HL-60 (cell line): Measurements from ENCODE around the gene LIN7B.

Experiments
- DNase-seq, 2 experiments: peaks; one replicate each; pipeline ENCODE4 v3.0.0-alpha.2; 2010 to 2020; ENCODE audit warnings: low read depth in 1 of 2, low spot score in 1 of 2
- H3K27ac ChIP-seq: fragments of 250-450 bp; sonication (Bioruptor Pico); replicated peaks from 2 replicates; pipeline ENCODE4 v1.5.1; 2020; ENCODE audit warnings: mild to moderate bottlenecking, moderate library complexity
- H3K27me3 ChIP-seq: fragments of 250-450 bp; sonication (Bioruptor Pico); 2 replicates; pipeline ENCODE4 v1.5.1; 2021; ENCODE audit warnings: mild to moderate bottlenecking, moderate library complexity; ENCODE audit not compliant: insufficient read depth, poor library complexity, severe bottlenecking
- H3K4me3 ChIP-seq: replicated peaks from 2 replicates; pipeline ENCODE4 v1.5.1; 2011; ENCODE audit warnings: mild to moderate bottlenecking, control low read depth, low read length; ENCODE audit not compliant: insufficient read depth
- CTCF ChIP-seq: IDR thresholded peaks from one replicate; pipeline ENCODE4 v1.5.1; 2011; ENCODE audit warnings: low read length, control low read depth, inconsistent platforms; ENCODE audit not compliant: insufficient read depth
- GABPA ChIP-seq: IDR thresholded peaks from 2 replicates; pipeline ENCODE4 v1.6.1; 2012; ENCODE audit warnings: low read depth
- POLR2AphosphoS5 ChIP-seq: IDR thresholded peaks from 2 replicates; pipeline ENCODE4 v1.6.1; 2012; ENCODE audit warnings: low read depth
- SPI1 ChIP-seq: IDR thresholded peaks from 2 replicates; pipeline ENCODE4 v1.6.1; 2012; ENCODE audit warnings: low read depth, mild to moderate bottlenecking, borderline replicate concordance
- TF ChIP-seq, protein P1 (sequence below): IDR thresholded peaks from 2 replicates; pipeline ENCODE4 v1.6.1; 2012; ENCODE audit warnings: low read depth; ENCODE audit not compliant: insufficient replicate concordance

LIN7B gene

DNA sequence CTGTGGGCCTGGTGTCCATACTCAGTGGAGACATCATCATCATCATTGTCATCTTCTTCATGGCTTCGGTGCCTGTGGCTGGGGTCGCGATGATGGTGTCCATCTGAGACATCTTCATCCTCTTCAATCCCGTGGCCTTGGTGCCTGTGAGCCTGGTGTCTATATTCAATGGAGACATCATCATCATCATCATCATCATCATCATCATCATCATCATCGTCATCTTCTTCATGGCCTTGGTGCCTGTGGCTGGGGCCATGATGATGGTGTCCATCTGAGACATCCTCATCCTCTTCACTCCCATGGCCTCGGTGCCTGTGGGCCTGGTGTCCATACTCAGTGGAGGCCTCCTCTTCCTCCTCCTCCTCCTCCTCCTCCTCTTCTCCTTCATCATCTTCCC is 40.1 kb downstream of the LIN7B start:
- Histone ChIP-seq H3K27ac (no peak overlapping the region), H3K4me3 (no peak overlapping the region), H3K27me3 (peaks cover 39% of the 10 kb centered on the region)
- DNase-seq: no peak
- TF ChIP-seq POLR2AphosphoS5: no peak
- no peak for TF ChIP-seq CTCF
- TF ChIP-seq, protein P1, sequence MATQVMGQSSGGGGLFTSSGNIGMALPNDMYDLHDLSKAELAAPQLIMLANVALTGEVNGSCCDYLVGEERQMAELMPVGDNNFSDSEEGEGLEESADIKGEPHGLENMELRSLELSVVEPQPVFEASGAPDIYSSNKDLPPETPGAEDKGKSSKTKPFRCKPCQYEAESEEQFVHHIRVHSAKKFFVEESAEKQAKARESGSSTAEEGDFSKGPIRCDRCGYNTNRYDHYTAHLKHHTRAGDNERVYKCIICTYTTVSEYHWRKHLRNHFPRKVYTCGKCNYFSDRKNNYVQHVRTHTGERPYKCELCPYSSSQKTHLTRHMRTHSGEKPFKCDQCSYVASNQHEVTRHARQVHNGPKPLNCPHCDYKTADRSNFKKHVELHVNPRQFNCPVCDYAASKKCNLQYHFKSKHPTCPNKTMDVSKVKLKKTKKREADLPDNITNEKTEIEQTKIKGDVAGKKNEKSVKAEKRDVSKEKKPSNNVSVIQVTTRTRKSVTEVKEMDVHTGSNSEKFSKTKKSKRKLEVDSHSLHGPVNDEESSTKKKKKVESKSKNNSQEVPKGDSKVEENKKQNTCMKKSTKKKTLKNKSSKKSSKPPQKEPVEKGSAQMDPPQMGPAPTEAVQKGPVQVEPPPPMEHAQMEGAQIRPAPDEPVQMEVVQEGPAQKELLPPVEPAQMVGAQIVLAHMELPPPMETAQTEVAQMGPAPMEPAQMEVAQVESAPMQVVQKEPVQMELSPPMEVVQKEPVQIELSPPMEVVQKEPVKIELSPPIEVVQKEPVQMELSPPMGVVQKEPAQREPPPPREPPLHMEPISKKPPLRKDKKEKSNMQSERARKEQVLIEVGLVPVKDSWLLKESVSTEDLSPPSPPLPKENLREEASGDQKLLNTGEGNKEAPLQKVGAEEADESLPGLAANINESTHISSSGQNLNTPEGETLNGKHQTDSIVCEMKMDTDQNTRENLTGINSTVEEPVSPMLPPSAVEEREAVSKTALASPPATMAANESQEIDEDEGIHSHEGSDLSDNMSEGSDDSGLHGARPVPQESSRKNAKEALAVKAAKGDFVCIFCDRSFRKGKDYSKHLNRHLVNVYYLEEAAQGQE: no peak
- TF ChIP-seq SPI1: no peak
- TF ChIP-seq GABPA: no peak

DNA sequence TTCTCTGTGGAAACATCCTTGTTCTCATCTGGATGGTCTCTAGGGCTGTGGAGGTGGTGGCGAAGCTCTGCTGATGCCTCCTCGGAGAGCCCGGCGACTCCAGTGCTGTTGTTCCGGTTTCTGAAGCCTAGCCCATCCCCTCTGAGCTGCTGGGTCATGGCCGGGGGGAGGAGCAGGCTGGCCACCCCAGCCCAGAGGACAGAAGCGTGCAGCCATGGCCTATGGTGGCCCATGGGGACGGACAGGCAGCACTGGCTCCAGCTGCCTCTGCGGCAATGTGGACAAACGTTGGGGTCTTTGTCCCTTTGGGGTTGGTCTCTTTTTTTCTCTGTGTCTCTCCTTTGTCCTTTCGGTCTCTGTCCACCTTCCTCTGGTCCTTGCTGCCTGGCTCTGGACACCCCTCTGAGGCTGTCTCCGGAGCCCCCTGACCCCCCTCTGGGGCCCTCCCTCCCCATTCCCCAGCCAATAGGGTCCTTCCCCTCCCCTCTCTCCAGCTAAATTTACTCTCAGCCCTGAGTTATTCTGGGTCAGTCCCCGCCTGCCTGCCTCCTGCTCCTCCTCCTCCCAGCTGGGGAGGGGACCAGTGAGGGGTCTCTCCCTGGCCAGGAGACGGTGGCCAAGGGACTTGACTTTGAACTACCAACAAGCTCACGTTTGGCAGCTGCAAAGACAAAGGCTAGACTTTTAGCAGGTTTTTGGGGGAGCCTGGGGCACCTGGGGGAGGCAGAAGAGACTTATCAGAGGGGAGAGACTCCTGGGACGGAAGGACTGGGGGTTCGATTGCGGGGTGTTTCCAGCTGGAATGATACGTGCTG is 41.0 kb downstream of the LIN7B start, which contains the start of gene HRC:
TSS of gene HRC (minus strand) at position 392 of the 815 bp plus-strand sequence. CDS start at position 233, 159 bp downstream.
- no peak for DNase-seq
- peaks cover 31% of the 10 kb centered on the region for H3K27me3 ChIP-seq
- no peak within 1 kb of the TSS for H3K4me3 ChIP-seq
- no peak within 1 kb of the TSS for H3K27ac ChIP-seq
- TF ChIP-seq SPI1: no peak
- TF ChIP-seq CTCF: no peak
- TF ChIP-seq, protein P1: no peak
- TF ChIP-seq POLR2AphosphoS5: no peak
- no peak for TF ChIP-seq GABPA

DNA sequence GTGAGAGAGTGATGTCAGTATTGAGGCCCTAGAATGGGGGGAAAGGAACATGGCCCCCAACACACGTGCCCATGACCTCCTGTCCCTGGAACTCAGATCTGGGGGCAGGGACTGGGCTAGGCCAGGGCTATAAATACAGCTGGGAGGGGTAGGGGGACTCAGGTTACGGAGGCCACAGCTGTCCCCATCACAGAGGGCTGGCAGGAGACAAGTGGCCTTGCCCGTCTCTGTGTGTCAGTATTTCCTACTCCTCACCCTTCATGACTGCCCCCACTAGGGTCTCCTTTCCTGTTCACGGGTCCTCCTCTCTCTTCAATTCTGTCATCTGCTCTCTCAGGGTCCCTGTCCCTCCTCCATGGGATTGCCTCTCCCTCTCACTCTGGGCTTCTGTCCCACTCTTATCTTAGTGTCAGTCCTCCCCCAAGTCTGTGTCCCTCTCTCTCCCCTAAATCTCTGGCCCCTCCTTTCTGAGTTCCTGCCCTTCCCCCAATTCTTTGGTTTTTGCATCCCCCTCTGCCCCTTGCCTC is 41.7 kb downstream of the LIN7B start:
- TF ChIP-seq GABPA (no peak), SPI1 (no peak), CTCF (no peak), POLR2AphosphoS5 (no peak)
- TF ChIP-seq, protein P1: no peak
- no peak for DNase-seq
- Histone ChIP-seq H3K27me3 (peaks cover 30% of the 10 kb centered on the region), H3K27ac (no peak overlapping the region), H3K4me3 (no peak overlapping the region)
